HAP-1 (cell line): ENCODE results near the gene COPS9.
A peak's percentile ranks its signal among the peaks of the same experiment; 100 is the strongest.

Experiments used
- DNase-seq, 2 experiments: peaks; one replicate each; pipeline ENCODE4 v3.0.0-alpha.2; 2016 to 2020; ENCODE audit warnings: low spot score in 2 of 2
- H3K27me3 ChIP-seq: fragments of 250-450 bp; sonication (Bioruptor Pico); 2 replicates; pipeline ENCODE4 v1.5.1; 2020; ENCODE audit warnings: low read depth, mild to moderate bottlenecking, moderate library complexity
- H3K36me3 ChIP-seq: fragments of 250-450 bp; sonication (Bioruptor Pico); replicated peaks from 2 replicates; pipeline ENCODE4 v1.5.1; 2020; ENCODE audit warnings: mild to moderate bottlenecking
- H3K4me1 ChIP-seq: fragments of 250-450 bp; sonication (Bioruptor Pico); 2 replicates; pipeline ENCODE4 v1.5.1; 2020; ENCODE audit warnings: mild to moderate bottlenecking
- H3K4me3 ChIP-seq: fragments of 250-450 bp; sonication (Bioruptor Pico); 2 replicates; pipeline ENCODE4 v1.5.1; 2020; ENCODE audit warnings: mild to moderate bottlenecking, moderate library complexity
- H3K9me3 ChIP-seq: fragments of 250-450 bp; sonication (Bioruptor Pico); 2 replicates; pipeline ENCODE4 v1.5.1; 2020; ENCODE audit warnings: mild to moderate bottlenecking, moderate library complexity
- in situ Hi-C: fragments of 300-500 bp; cut with MboI; formaldehyde crosslinking; loops from 3 replicates; pipeline ENCODE4 v1.14.3; 2020; ENCODE audit warnings: low sequenced_read_pairs, inconsistent platforms, mixed read lengths

The COPS9 gene

DNA sequence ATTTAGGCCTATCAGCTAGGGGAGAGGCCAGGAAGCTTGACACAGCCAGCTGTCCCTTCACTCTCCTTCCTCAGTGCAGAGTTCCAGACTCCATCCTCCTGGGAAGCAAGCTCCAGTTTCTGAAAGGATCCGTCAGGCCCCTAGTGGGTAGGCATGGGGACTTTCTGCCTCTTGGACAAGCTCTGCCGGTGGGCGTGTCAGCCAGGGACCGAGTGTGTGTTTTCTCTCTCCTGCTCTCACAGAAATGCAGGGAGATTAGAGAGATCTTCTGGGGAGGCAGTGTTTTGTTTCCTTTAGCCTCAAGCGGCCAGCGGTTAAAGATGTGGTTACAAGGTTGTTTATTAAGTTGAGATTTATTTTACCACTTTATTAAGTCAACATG is 34.2 kb upstream of the COPS9 start:
- Histone ChIP-seq H3K4me1 (no peaks in the 10 kb centered on the region), H3K27me3 (peaks cover 9% of the 10 kb centered on the region), H3K36me3 (no peaks in the 10 kb centered on the region), H3K4me3 (no peak overlapping the region), H3K9me3 (no peaks in the 10 kb centered on the region)
- peak in 1 of 2 experiments; percentile 34 for DNase-seq
- in situ Hi-C loops, result no loop called here

DNA sequence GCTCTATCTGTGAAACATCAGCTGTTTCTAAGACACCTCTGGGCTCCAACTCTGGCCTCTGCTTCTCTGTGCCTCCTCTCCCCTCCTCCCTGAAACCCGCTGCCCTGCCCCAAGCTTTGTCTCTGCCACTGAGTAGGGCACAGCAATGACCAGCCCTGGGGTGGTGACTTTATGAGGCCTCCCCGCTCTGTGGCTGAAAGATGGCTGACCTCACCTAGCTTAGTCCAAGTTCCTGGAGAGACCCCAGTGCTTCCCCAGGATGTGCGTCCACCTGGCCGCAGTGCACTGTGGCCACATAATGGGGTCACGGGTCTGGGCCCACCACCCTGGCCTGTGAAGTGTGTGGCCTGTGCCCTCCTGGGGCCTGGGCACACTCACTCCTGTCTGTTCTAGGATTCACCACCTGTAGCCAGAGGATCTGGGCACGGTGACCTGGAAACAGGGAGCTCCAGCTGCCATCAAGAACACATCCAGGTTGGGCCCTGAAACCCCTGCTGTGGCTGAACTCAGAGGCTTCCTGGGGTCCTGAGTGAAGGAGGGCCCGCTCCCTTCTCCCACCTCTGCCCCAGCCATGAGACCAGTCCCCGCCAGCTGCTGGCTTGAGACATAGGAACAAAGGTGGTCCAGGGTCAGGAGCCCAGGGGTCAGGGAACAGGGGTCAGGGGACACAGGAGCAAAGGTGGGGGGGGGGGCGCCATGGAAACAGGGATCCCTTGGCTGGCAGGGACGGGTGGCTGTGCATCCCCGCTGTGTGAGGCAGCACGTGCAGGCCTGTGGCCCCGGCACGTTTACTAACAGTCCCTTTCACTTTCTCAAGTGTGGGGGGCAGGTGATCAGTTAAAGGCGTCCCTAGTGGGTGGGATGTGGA is 33.6 kb upstream of the COPS9 start:
- H3K36me3 ChIP-seq, result no peaks in the 10 kb centered on the region
- DNase-seq, result no peak
- H3K4me1 ChIP-seq, result no peaks in the 10 kb centered on the region
- in situ Hi-C loops, result no loop called here
- peaks cover 2% of the 10 kb centered on the region; the same call in 1 of the 2 replicates for H3K27me3 ChIP-seq
- H3K9me3 ChIP-seq, result no peaks in the 10 kb centered on the region
- no peak overlapping the region for H3K4me3 ChIP-seq

DNA sequence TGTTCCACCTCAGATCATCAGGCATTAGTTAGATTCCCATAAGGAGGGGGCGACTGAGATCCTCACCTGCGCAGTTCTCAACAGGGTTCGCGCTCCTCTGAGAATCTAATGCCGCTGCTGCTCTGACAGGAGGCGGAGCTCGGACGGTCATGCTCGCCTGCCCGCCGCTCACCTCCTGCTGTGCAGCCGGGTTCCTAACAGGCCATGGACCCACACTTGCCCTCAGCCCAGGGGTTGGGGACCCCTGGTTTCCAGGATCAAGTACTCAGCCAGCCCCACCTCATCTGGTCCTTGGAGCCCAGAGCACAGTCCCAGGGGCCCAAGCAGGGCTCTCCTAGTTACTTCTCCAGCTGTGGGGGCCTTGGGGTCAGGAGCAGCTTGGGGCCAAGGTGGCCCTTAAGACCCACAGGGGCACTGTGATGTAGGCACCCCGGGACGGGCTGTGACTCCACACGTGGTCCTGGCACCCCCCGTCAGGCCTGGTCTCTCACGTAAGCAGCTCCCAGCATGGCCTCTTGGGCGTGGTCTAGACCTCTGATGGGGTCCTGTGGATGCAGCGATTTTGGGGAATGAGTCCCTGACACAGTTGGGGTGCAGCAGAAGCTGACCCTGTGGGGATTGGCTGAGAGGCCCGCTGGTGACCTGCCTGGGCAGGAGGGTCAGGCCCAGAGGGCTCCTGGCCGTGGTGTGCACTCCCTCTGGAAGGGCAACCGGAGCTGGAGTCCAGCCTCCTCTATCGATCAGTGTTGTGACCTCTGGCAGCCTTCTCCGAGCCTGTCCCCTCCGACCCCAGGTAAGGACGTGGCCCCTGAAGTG is 32.6 kb upstream of the COPS9 start:
- in situ Hi-C loops, result no loop called here

DNA sequence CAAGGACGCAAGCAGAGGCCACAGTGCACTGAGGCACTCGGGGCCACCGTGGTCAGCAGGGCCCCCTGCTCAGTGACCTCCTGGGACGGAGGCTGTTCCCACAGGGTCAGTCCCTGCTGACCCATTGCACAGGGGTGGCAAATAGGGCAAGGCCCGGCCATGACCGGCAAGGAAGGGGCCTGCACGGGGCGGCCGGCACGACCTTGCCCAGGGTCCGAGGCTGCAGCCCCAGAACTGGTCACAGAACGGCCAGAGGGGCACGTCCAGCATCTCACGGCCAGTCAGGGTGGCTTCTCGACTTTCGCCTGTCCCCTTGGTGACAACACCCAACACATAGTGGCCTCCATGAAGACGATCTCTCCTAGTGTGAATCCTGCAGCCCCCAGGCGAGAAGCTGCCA is 31.9 kb upstream of the COPS9 start:
- Histone ChIP-seq H3K4me3 (no peak overlapping the region), H3K9me3 (no peaks in the 10 kb centered on the region), H3K4me1 (no peaks in the 10 kb centered on the region), H3K36me3 (no peaks in the 10 kb centered on the region), H3K27me3 (peaks cover under 1% of the 10 kb centered on the region; the same call in 1 of the 2 replicates)
- in situ Hi-C loops, result no loop called here
- DNase-seq, result no peak

More for the DNA sequence above, 32.6 kb upstream of the COPS9 start:
- H3K9me3 ChIP-seq, result no peaks in the 10 kb centered on the region
- H3K4me3 ChIP-seq, result no peak overlapping the region
- no peaks in the 10 kb centered on the region for H3K36me3 ChIP-seq
- H3K27me3 ChIP-seq, result peaks cover 2% of the 10 kb centered on the region; the same call in 1 of the 2 replicates
- no peak for DNase-seq
- no peaks in the 10 kb centered on the region for H3K4me1 ChIP-seq

DNA sequence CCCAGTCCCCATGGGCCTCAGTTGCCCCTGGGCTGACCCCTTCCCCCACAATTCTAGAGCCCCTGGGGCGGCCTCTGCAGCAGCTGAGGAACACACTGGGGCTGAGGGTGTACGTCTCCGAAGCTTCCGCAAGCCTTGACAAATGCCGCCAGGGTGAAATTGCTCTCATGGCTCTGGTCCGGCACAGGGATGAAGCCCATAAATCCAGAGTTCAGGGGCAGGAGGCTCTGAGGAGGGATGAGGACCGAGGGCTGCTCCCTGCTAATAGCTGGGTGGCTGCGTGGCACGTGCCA is 31.4 kb upstream of the COPS9 start:
- in situ Hi-C loops, result no loop called here
- Histone ChIP-seq H3K36me3 (no peaks in the 10 kb centered on the region), H3K4me3 (no peak overlapping the region), H3K4me1 (no peaks in the 10 kb centered on the region), H3K27me3 (no peaks in the 10 kb centered on the region; the same call in 1 of the 2 replicates), H3K9me3 (no peaks in the 10 kb centered on the region)
- no peak for DNase-seq

DNA sequence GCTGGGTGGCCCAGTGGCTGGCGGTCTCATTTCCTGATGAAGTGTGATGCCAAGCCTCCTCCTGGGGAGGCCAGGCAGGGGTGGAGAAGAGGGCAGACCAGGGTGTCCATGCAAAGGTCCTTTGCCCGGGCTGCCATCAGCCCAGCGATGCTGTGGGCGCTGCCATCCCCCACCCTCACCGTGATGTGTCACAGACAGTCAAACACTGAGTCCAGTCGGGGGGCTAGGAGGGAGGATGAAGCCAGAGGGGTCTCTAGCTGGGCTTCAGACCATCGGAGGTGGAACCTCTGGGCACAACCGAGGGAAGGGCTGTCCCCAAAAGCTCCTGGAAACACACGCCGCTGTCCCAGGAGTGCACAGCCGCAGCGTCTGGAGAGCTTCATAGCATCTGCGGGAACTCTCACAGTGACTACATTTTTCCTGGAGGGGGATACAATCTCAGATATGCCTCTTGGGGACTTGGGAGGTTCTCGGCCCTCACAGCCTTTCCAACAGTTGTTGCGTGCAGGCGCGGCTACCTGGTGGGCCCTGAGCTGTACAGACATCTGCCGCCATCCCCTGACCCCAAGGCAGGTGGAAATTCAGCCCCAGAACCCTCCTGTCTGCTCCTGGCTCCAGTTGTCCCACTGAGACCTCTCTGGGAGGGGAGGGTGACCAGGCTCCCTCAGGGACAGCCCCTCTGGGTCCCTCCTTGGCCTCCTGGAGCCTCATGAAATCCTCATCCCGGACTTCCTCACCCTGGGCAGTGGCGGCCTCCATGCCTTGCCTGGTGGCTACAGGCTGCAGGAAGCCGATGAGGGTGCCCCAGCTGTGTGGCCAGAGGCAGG is 30.9 kb upstream of the COPS9 start:
- H3K9me3 ChIP-seq, result no peaks in the 10 kb centered on the region
- H3K4me3 ChIP-seq, result no peak overlapping the region
- in situ Hi-C loops, result no loop called here
- DNase-seq, result no peak
- H3K27me3 ChIP-seq, result no peaks in the 10 kb centered on the region; the same call in 1 of the 2 replicates
- H3K4me1 ChIP-seq, result no peaks in the 10 kb centered on the region
- no peaks in the 10 kb centered on the region for H3K36me3 ChIP-seq

DNA sequence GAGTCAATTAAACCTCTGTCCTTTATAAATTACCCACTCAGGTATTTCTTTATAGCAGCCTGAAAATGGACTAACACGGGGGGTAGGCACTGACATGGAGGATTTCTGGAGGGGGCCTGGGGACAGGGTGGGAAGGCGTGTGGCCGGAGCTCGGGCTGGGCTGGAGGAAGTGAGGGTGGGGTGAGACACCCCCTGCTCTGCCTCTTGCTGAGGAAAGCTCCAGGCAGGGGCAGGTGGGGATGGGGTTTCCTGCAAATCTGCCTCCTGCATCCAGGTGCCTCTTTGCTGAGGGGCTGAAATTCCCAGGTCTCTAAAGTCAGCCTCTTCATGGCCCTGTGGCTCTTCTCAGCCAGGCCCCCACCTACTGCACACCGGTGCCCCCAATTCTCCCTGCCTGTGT is 30.1 kb upstream of the COPS9 start:
- Histone ChIP-seq H3K4me1 (no peaks in the 10 kb centered on the region), H3K36me3 (no peaks in the 10 kb centered on the region), H3K27me3 (no peaks in the 10 kb centered on the region; the same call in 1 of the 2 replicates), H3K4me3 (no peak overlapping the region), H3K9me3 (no peaks in the 10 kb centered on the region)
- in situ Hi-C loops, result no loop called here
- DNase-seq, result no peak

DNA sequence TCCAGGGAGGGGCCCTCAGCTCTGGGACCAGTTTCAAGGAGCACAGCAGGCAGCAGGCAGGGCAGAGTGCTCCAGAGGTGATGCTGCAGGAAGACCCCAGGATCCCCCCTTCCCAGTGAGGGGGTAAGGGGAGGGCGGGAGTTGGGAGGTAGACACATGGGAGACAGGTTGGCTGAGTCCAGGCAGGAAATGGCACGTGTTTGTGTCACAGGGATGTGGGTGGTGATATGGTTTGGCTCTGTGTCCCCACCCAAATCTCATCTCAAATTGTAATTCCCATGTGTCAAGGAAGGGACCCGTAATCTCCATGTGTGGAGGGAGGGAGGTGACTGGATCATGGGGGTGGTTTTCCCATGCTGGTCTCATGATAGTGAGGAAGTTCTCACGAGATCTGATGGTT is 29.6 kb upstream of the COPS9 start:
- Histone ChIP-seq H3K36me3 (no peaks in the 10 kb centered on the region), H3K9me3 (no peaks in the 10 kb centered on the region), H3K4me1 (no peaks in the 10 kb centered on the region), H3K27me3 (no peaks in the 10 kb centered on the region; the same call in 1 of the 2 replicates), H3K4me3 (no peak overlapping the region)
- DNase-seq, result no peak
- in situ Hi-C loops, result no loop called here

DNA sequence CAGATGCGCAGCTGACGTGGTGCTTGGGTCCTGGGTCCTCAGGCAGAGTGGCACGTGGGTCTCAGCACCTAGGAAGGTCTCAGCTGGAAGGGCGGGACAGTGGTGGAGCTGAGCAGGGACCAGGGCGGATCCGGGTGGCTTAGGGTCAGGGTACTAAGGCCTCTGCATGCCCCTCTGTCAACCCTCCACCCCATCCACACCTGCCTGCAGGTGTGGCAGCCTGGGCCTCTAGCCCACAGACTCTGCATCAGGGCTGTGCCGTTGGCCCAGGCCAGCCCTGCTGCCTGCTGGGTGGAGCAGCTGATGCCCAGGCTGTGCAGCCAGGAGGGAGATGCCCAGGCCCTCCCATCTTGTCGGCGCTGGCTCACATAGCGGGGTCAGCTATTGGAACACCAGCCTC is 28.9 kb upstream of the COPS9 start:
- no peaks in the 10 kb centered on the region for H3K4me1 ChIP-seq
- in situ Hi-C loops, result no loop called here
- DNase-seq, result no peak
- no peaks in the 10 kb centered on the region for H3K9me3 ChIP-seq
- no peaks in the 10 kb centered on the region for H3K27me3 ChIP-seq
- no peak overlapping the region for H3K4me3 ChIP-seq
- H3K36me3 ChIP-seq, result no peaks in the 10 kb centered on the region

DNA sequence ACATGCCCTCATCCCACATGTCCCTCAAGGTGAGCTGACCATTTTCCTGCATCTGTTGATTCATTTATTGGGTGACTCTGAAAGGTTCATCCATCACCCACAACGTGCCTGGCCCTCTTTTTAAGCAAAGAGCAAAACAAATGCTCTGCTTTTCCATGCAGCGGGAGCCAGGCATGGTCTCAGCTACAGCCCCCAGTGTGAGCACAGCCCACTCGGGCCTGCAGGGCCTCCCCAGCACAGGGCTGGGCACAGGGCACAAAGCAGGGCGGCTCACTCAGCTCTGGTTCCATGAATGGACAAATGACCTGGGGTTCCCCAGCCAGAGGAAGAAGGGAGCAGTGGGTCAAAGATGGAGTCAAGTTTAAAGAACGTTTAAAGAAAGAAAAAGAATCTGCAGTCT is 28.5 kb upstream of the COPS9 start:
- H3K27me3 ChIP-seq, result no peaks in the 10 kb centered on the region
- DNase-seq, result no peak
- H3K9me3 ChIP-seq, result no peaks in the 10 kb centered on the region
- no peak overlapping the region for H3K4me3 ChIP-seq
- no peaks in the 10 kb centered on the region for H3K4me1 ChIP-seq
- H3K36me3 ChIP-seq, result no peaks in the 10 kb centered on the region
- in situ Hi-C loops, result no loop called here

DNA sequence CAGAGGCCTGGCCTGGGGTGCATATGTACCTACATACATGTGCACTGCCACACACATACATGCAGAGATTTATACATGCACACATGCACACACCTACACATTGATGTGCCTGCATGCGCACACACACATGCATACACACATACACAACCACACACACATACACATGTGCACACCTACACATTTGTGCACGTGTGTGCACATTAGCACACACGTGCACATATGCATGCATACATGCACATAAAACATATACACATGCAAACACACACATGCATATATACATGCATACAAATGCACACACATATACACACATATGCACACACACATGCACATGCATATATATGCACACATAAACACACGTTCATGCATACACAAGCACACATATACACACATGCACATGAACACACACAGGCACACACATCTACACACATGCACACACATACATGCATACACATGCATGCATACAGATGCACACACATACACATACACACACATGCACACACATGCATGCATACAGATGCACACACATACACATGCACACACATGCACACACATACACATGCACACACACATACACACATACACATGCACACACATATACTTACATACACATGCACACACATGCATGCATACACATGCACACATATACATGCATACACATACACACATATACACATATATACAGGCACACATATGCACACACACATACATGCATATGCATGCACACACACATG is 27.9 kb upstream of the COPS9 start:
- Histone ChIP-seq H3K4me3 (no peak overlapping the region), H3K36me3 (no peaks in the 10 kb centered on the region), H3K9me3 (no peaks in the 10 kb centered on the region), H3K27me3 (no peaks in the 10 kb centered on the region), H3K4me1 (no peaks in the 10 kb centered on the region)
- DNase-seq, result no peak
- in situ Hi-C loops, result no loop called here

DNA sequence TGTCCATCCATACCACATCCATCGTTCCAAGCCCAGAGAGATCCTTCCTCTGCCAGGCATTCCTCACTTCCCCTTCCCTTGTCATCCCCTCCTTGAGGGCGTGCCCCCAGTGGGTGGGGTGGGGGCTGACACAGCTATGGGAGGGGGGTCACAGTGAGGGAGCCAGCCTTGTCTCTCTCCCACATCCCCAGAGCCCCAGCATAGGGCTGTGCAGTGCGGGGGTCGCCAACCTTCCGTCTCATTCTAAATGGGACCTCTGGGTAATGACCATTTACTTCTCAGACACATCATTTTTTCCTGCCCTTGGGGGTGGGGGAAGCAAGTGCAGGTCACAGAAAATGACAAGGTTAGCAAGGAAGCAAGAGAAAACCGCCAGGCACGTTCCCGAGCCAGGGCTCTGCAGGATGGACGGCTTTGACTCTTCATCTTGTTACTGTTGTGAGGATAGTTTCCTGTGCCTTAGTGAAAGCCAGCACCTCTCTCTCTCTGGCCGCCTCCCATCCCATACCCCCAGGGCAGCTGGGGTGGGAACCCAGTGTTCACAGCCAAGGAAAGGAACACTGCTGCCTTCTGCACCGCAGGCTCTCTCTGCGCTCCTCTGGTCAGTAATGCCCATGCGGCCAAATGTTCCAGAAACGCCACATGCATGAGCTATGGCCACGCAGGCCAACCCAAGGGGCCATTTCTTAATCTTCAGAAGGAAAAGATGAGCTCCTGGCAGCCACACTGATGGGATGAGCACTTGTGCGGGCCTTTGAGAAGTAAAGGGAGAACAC is 27.0 kb upstream of the COPS9 start:
- no peaks in the 10 kb centered on the region for H3K27me3 ChIP-seq
- H3K9me3 ChIP-seq, result no peaks in the 10 kb centered on the region
- no peak for DNase-seq
- H3K4me3 ChIP-seq, result no peak overlapping the region
- H3K36me3 ChIP-seq, result no peaks in the 10 kb centered on the region
- H3K4me1 ChIP-seq, result no peaks in the 10 kb centered on the region
- in situ Hi-C loops, result no loop called here

DNA sequence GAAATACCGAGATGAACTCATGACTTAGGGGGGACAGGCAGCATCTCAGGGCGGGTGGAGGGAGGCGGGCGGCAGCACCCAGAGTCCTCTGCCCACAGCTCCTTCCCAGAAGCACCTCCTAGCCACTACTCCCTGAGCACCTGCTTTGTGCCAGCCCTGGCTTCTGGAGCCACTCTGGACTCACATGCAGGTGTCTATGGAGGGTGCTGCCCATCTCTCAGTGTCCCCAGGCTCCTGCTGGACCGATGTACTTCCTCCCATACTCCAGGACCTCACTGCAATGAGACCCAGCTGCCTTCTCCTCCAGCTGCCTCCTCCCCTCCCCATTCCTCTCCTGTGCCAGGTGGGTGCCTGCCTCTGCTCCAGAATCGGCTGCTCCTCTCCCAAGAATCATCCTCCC is 26.4 kb upstream of the COPS9 start:
- in situ Hi-C loops, result no loop called here
- no peaks in the 10 kb centered on the region for H3K27me3 ChIP-seq
- DNase-seq, result no peak
- no peaks in the 10 kb centered on the region for H3K9me3 ChIP-seq
- no peaks in the 10 kb centered on the region for H3K36me3 ChIP-seq
- no peak overlapping the region for H3K4me3 ChIP-seq
- no peaks in the 10 kb centered on the region for H3K4me1 ChIP-seq
